ENCODE results near the gene FKBP1A.
A peak's percentile ranks its signal among the peaks of the same experiment; 100 is the strongest.

Gene FKBP1A

GRCh38 chr20:1392693-1393506 is at the start of gene FKBP1A:
FKBP1A (minus strand) TSS chr20:1393054; CDS start chr20:1392998, 56 bp downstream.
- peak; percentile 93 to 94 for DNase-seq

GRCh38 chr20:1442304-1442703 is 49.5 kb upstream of the FKBP1A start:
- no peak for DNase-seq

GRCh38 chr20:1441133-1441532 is 48.3 kb upstream of the FKBP1A start:
- no peak for DNase-seq

- no peak for DNase-seq
These were observed 47.2 kb upstream of the FKBP1A start for GRCh38 chr20:1440024-1440423.

GRCh38 chr20:1438361-1438760 is 45.5 kb upstream of the FKBP1A start:
- no peak for DNase-seq

GRCh38 chr20:1437235-1437904 is 44.5 kb upstream of the FKBP1A start:
- DNase-seq = peak; percentile 82 to 85

GRCh38 chr20:1436263-1436662 is 43.4 kb upstream of the FKBP1A start:
- no peak for DNase-seq

GRCh38 chr20:1435337-1435699 is 42.5 kb upstream of the FKBP1A start:
- no peak for DNase-seq

GRCh38 chr20:1434571-1435336 is 41.9 kb upstream of the FKBP1A start:
- peak; percentile 86 for DNase-seq

GRCh38 chr20:1431158-1431557 is 38.3 kb upstream of the FKBP1A start:
- no peak for DNase-seq

- no peak for DNase-seq
These were observed 37.2 kb upstream of the FKBP1A start for GRCh38 chr20:1430004-1430451.

GRCh38 chr20:1429143-1429728 is 36.4 kb upstream of the FKBP1A start:
- DNase-seq = no peak

GRCh38 chr20:1427457-1428054 is 34.7 kb upstream of the FKBP1A start:
- no peak for DNase-seq

- DNase-seq = no peak
These were observed 33.5 kb upstream of the FKBP1A start for GRCh38 chr20:1426231-1426849.

- DNase-seq = no peak
These were observed 31.5 kb upstream of the FKBP1A start for GRCh38 chr20:1424336-1424735.

GRCh38 chr20:1423625-1424106 is 30.8 kb upstream of the FKBP1A start:
- peak; percentile 38 to 52 for DNase-seq

- no peak for DNase-seq
These were observed 30.4 kb upstream of the FKBP1A start for GRCh38 chr20:1423206-1423605.

- no peak for DNase-seq
These were observed 29.9 kb upstream of the FKBP1A start for GRCh38 chr20:1422753-1423152.

- DNase-seq = no peak
These were observed 27.2 kb upstream of the FKBP1A start for GRCh38 chr20:1420066-1420465.

GRCh38 chr20:1418350-1418749 is 25.5 kb upstream of the FKBP1A start:
- DNase-seq = no peak

GRCh38 chr20:1417790-1418189 is 24.9 kb upstream of the FKBP1A start:
- DNase-seq = no peak

GRCh38 chr20:1417273-1417672 is 24.4 kb upstream of the FKBP1A start:
- no peak for DNase-seq
